ENCODE measurements around the gene ADAM33.

The ADAM33 gene

DNA sequence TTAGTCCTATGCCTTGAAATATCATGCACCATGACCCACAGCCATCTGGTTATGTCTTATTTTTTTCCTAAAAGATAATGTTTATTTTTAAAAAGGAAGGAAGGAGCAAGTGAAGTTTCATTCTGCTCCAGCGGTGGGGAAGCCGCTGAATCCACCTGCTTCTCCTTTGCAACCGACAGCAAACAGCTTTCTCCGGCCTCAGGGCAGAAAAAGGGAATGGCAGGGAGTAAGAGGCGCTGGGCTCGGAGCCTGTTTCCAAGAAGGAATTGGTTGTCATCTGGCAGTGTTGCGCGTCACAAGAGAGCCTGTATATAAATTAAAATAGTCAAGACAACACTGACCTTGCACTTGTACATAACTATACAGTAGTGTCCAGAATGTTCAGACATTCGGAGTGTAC, 32.9 kb downstream of the ADAM33 start:
- no peak for DNase-seq (ENCODE audit: low spot score)

DNA sequence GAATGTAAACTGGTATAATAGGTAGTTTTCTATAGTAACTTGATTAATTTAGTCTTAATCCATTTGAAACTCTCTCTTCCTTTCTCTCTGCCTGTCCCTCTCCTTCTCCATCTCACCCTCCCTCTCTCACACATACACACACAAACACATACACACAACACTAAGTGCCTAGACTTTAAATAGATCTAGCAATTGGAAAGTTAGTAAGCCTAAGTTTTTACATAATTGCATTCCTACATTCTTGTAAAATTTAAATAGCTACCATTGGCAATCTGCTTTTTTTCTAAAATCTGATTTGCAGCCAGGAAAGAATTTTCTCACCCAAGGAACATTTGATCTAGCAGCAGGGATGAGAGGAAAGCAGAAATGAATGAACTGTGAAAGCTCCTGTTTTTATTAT, 34.3 kb downstream of the ADAM33 start:
- DNase-seq (ENCODE audit: low spot score), result no peak

DNA sequence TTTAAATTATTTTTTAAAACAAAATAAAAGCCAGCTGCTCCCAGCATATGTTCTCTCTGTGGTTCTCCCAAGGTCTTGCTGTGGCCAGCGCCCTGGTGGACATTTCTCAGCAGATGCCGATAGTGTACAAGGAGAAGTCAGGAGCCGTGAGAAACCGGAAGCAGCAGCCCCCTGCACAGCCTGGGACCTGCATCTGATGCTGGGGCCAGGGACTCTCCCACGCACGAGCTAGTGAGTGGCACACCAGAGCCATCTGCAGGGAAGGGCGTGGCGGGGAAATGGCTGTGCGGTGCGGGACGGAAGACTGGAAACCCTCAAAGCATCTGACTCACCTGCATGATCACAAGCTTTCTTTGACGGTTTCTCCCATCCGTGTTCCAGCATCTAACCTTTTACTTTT, 35.2 kb downstream of the ADAM33 start:
- DNase-seq (ENCODE audit: low spot score), result no peak

DNA sequence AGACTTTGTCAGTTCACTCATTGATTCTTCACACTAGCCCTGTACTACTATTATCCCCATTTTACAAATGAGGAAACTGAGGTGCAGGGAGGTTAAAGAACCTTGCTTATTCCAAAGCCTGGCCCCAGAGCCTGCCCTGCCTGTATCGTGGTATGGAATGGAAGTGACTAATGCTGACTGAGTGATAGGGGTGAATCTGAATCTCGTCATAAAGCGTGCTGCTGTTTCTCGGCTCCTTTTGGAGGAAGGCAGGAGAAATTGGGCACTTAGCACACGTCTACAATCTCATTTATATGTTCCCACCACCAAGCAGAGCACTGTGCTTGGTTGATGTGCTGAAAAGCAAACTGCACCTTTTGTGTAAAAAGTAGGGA, 35.8 kb downstream of the ADAM33 start:
- no peak for DNase-seq (ENCODE audit: low spot score)

DNA sequence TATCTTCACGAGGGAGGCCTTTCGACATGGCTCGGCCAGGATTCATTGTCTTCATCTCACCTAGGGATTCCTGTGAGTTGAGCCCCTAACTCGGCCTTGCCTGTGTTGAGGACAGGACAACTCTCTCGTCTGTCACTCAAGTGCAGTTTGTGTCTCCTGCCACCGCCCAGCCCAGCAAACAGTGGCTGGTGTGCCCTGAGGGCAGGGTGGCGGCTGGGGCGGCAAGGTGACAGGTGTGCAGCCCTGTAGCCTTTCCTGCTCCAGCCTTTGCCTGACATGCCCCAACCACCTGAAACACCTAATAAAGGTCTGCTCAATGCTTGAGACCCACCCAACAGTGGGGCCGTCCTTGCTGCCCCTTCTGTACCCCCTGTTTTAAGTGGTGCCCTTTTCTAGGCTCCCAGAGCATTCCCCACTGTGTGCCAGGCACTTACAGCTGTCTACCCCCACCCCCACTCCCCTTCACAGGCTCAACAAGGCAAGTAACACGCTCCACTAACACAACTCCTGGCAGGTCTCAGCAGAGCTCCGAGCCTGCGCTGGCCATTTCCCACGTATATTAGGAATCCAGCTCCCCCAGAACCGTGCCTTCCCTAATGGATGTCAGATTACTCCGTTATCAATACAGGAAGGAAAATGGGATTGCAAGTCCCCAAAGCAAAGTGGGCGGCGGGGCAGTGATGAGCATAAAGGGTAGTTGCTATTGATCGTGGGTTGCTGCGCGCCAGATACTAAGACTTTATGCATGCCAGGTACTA, 36.3 kb downstream of the ADAM33 start:
- no peak for DNase-seq (ENCODE audit: low spot score)

DNA sequence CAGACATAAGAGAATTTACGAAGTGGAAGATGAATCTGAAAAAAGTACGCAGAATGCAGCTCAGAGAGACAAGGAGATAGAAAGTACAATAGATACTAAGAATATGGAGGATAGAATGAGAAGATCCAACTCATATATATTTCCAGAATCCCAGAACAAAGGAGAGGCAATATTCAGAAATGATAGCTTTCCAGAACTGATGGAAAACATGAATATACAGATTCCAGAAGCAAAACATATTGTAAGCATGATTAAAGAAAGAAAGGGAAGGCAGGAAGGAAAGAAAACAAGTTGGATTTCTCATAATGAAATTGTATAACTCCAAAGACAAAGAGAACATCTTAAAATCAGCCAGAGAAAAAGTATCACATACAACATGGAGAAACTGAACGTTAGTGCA, 41.6 kb downstream of the ADAM33 start:
- no peak for DNase-seq (ENCODE audit: low spot score)

DNA sequence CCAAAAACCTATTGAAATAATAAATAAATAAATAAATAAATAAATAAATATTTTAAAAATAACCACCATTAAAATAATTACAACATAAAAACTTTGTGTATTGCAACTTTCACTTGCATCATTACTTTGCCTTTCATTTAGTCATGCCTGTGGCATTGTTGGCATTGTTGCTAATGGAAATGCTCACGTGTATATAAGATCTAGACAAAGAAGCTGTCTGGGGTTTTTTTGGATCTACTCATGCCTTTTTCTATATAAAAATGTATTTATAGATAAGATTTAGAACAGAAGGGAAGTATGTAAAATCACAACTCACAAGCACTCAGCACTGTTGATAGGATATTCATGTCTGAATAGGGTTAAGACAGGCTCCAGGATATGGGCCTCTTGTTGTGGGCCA, 46.5 kb downstream of the ADAM33 start:
- DNase-seq (ENCODE audit: low spot score), result no peak

DNA sequence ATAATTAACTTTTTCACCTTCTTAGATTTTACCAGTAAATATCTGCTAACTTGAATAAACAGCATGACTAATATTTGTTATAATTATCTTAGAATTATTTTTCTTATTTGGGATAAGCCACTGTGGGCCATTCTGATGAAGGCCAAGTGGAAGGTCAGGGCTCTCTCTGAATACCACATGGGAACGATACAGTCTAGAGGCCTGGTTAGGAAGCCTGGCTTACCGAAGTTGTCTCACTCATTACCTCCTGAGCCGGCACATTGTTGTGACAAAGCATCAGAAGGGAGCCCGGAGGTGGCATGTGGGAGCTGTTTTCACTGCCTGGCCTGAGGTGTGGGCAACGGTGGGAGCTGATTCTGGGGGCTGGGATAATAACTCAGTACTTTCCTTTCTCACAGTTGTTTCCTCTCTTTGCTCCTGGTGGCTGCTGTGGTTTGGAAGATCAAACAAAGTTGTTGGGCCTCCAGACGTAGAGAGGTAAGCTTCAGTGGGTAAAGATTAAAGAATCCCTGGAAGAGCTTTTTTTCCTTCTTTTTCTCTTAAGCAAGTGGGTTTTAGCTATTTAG, 47.8 kb downstream of the ADAM33 start:
- DNase-seq (ENCODE audit: low spot score), result no peak

DNA sequence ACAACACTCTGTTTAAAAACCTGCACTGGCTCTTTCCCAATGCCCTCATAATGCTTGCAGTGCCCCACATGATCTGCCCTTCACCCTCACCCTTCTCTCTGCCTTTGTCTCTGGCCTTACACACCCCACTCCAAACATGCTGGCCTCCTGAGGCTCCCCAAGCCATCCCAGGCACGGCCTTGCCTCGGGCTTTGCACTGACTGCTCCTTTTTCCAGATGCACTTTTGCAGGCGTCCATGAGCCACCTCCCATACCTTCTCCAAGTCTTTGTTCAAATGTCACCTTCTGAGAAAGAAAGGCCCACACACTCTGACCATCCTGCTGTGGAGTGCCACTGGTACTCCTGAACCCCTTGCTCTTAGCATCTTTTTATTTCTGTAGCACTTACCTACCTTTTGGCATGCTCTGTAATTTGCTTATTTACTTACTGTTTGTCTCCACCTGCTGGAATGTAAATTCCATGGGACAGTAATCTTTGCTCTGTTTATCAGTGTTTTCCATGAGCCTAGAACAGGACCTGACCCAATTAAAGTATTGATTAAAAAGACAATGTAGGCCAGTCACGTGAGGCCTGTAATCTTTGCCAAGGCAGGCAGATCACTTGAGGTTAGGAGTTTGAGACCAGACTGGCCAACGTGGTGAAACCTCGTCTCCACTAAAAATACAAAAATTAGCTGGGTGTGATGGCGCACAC, 49.4 kb downstream of the ADAM33 start:
- no peak for DNase-seq (ENCODE audit: low spot score)

DNA sequence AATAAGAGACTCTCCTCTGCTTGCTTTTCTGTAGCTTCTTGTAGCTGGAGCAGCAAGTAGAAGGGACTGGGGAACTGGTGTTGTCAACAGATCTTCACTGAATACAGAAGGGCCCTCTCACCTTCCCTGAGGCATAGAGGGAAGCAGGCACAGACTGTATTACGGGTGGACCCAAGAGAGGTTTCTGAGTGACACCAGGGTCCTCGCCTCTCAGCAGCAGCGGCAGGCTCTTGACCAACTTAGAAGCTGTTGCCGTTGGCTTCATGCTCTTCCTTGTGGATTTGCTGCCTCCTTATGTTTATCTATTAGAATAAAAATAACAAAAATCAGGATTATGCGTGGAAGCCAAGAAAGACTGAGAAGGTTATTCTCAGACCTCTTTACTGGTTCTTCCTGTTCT, 50.3 kb downstream of the ADAM33 start:
- DNase-seq (ENCODE audit: low spot score), result no peak

DNA sequence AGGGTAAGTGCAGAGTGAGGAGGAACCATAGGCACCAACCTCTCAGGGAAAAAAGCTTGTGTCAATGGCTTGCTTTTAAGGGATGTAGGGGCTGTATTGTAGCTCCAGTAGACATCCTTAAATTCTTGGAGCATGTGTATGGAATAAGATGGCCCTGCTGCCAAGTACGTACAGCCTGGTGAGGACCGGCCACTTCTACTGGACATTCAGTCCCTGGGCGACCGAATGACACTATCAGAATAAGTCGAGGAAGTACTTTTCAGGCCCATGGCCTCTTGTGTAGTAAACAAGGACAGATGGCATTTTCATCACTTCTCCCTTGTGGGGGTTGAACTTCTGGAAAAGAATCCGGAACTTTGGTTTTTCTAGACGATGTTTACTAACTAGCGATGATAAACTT, 51.4 kb downstream of the ADAM33 start:
- no peak for DNase-seq (ENCODE audit: low spot score)

DNA sequence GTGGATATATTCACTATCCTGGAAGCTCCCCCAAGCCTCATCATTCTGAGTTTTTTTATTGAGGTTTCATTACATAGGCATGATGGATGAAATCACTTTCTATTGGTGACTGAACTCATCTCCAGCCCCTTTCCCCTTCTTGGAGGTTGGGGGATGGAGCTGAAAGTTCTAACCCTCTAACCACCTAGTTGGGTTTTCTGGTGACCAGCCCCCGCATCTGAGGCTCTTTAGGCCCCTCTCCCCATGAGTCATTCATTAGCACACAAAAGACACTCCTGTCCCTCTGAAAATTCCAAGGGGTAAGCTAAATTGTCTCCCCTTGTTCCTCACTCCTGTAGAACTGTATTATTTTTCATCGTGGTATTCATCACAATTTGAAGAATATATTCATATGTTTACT, 51.9 kb downstream of the ADAM33 start:
- no peak for DNase-seq (ENCODE audit: low spot score)

DNA sequence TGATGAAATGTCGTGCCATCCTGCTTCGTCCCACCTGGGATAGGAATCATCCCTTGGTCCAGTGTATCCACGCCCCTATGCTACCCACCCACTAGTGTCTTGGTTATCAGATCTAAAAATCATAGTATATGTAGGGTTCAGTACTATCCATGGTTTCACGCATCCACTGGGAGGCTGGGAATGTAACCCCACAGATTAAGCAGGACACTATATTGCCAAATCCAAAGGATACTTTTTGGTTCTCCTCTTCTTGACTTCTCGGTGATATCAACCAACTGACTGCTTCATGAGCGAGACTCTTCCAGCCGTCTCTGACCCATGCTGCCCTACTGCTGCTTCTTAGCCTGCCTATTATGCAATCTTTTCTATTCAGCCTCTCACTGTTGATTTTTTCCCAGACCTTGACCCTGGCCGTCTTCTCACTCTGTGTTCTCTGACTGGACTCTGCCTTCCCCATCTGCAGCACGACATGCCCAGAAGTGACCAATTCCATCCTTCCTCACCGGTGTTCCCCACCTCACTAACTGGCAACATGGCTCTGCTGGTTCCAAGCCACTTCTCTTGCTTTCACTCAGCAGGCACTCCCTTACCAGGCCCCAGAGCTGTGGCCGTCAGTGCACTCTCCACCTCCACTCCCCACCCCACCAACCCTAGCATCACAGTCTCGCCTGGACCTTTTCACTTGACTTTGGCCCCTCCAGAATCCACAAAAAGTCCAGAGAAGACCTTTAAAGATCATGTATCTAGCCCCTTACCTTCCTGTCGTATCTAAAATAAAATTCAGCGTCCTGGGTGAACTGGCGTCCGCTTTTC, 53.1 kb downstream of the ADAM33 start:
- no peak for DNase-seq (ENCODE audit: low spot score)

DNA sequence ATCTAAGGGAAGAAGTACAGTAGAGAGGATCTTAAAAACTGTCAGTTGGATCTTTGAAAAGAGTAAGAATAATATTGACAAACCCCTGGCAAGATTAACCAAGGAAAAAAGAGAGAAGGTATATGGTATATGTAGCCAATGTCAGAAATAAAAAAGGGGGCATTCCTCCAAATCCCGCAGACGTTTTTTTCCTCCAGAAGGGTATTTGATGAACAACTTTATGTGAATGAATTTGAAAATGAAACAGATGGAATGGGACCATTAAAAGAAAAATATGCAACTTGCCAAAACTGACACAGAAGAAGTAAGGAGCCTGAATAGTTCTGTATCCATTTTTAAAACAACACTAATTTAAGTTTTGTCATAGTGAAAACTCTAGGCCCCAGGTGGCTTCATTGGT, 54.3 kb downstream of the ADAM33 start:
- no peak for DNase-seq (ENCODE audit: low spot score)

DNA sequence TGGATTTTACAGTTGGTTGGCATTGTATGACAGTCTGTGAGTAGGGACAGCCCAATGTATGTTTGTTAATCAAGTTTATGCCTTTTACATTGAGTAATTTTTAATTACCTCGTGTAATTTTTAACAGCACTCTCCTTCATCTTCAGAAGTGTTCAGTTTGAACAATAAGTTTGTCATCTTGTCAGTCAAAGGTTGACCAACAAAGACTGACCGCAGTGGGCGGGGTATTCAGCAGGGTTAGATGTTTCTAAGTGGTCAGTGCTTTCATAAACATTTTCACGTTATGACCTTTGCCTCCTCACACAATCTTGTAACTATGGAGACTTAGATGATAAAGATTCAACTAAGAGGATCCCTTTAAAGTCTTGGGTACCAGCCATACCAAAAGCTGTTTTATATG, 59.4 kb downstream of the ADAM33 start:
- DNase-seq (ENCODE audit: low spot score), result no peak

DNA sequence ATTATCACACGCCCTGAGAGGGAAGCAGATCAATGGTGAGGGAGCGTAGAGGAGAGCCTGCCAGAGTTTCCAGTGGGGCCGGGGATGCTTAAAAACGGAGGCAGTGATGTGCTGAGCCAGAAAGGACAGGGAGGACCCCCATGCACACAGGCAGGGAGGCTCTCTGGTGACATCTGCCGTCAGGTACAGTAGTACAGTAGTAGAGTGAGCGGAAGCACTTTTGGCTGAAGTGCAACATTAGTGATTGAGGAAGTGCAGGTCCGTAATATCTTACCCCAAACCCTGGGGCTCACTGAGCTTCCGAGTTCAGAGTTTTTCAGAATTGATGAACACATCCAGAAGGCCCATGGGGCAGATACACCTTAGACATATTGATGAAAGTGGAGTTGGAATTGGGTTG, 60.7 kb downstream of the ADAM33 start:
- DNase-seq (ENCODE audit: low spot score), result no peak
